LHCN-M2 (cell line): ENCODE measurements around the gene DECR2. TPM values are rescaled to one million over a fixed set of nuclear protein-coding genes. Genes with fewer than 3 reads are reported as not detected.
"Not testable (repeated sequence)": the region's sequence is repeated elsewhere in the genome, so short reads cannot be mapped to it uniquely, and the experiment has no call there.

Experiments used
- DNase-seq: peaks from one replicate; pipeline ENCODE4 v3.0.0-alpha.2; 2012; ENCODE audit warnings: low read depth
- total RNA-seq: library from RNA; depleted of rRNA; stranded (reverse); fragments of >200 nt; gene quantifications from 2 replicates; pipeline ENCODE4 v1.2.3, GENCODE V29; 2014

DECR2 gene
- total RNA-seq, 1 experiment from 2014 or later, result 22.6 TPM

DNA sequence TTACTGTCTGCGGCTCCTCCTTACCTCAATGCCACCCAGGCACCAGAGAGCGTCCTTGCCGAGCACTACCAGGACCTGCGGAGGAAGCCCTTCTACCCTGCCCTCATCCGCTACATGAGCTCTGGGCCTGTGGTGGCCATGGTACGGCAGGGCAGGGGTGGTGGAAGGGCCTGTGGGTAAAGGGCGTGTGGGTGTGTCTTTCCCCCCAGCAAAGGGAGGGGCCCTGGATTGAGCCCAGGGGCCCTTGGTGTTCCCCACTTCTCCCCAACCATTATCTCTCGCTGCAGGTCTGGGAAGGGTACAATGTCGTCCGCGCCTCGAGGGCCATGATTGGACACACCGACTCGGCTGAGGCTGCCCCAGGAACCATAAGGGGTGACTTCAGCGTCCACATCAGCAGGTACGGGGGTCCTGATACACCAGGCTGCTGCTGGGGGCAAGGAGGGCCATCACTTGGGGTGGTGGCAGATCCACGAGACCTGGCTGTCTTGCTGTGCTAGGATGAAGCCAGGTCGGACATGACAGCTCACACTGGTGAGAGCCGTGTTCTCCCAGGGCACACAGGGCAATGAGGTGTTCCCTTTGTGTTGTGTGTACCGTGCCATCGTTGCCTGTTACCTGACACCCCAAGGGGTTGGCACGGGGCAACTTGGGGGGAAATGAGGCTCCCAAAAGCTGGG is 2.2 kb upstream of the DECR2 start:
- no peak for DNase-seq

DNA sequence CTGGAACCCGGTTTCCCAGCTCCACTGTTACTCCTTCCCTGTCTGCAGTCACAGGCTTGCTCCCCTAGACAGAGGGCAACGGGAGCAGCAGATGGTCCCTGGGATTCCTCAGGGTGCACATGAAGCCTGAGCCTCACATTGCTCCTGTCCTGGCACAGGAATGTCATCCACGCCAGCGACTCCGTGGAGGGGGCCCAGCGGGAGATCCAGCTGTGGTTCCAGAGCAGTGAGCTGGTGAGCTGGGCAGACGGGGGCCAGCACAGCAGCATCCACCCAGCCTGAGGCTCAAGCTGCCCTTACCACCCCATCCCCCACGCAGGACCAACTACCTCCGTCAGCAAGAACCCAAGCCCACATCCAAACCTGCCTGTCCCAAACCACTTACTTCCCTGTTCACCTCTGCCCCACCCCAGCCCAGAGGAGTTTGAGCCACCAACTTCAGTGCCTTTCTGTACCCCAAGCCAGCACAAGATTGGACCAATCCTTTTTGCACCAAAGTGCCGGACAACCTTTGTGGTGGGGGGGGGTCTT is 1.6 kb upstream of the DECR2 start:
- no peak for DNase-seq

DNA sequence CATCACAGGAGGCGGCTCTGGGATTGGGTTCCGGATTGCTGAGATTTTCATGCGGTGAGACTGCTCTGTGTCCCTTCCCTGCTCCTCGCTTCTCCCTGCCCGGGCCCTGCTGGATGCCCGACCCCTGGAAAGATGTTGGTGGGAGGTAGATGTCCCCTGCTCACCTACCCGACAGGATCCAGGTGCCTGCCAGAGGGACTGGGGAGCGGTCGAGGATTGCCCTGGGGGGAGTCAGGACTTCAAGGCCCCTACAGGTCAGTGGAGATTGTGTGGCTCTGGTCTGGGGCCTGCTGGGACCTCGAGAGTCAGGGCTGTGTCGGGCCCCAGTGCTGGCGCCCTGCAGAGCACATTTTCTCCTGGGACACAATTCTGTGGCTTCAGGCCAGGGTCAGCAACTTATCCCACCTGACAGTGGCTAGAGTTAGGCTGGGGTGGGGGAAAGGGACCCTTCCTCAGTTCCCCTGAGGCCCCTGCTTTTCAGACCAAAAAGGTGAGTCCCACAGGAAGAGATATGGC is 3.3 kb downstream of the DECR2 start:
- DNase-seq, result no peak

DNA sequence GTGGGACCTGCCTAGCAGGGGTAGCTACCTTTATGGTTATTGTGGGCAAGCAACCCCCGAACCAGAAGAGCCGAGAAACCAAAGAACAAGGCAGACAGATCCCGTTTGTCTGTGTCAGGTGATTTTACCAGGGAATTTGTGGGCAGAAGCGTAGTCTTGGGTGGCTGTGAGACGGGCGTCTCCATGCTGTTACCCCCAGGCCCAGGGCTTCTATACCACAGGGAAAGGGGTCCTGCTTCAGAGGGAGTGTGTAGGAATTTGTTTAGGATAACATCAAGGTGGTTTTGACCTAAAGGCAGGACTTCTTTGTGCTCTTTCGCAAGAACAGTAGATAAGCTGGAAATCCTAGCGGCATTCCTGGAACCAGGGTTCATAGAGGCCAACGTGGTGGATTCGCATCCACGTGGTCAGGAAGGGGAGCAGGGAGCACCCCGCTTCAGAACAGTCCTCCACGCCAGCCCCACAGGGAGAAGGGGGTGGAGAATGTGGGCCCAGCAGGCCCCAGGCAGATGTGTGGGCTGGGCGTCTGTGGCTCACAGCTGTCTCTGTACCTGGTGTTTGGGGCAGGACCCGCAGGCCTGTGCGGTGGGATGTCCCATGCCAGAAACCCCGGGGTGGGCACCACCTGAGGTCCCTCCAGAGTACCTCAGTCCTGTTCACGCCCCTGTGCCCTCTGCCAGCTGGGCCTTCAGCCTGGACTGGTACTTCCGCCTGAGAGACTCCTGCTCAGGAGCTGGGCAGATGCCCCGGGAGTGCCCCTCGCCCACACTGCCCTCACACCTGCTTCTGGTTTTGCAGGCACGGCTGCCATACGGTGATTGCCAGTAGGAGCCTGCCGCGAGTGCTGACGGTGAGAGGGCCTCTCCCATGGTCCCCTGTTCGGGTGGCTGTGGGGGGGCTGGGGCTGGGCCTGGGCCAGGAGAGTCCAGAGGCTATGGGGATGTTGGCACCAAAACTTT is 4.1 kb downstream of the DECR2 start:
- DNase-seq, result no peak

DNA sequence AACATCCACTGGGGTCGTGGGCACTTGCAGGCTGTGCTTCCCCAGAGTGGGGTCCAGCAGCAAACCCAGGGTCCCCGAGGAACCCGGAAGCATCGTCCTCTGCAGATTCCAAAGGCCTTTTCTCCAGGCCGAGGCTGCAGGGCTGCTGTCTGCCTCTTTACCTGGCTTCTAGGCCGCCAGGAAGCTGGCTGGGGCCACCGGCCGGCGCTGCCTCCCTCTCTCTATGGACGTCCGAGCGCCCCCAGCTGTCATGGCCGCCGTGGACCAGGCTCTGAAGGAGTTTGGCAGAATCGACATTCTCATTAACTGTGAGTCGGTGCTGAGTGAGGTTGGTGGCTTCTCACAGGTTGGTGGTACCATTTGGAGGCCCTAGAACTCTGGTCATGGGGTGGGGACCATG is 5.6 kb downstream of the DECR2 start:
- DNase-seq, result no peak

DNA sequence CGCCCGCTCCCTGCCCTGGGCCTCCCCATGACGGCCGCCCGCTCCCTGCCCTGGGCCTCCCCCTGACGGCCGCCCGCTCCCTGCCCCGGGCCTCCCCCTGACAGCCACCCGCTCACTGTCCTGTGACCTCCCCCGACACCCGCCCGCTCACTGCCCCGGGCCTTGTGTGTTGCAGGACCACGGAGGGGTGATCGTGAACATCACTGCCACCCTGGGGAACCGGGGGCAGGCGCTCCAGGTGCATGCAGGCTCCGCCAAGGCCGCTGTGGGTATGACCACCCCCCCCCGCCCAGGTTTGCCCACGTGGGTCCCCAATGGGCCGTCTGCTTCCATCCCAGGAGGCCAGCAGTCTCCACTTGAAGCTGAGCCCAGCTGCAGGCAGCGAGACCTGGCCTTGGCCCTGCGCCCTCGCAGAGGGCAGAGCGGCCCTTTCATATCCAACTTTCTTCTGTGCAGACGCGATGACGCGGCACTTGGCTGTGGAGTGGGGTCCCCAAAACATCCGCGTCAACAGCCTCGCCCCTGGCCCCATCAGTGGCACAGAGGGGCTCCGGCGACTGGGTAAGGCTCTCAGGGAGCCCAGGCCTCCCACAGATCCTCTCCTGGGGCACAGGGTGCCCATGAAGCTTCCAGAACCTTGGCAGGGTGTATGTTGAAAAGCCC is 9.0 kb downstream of the DECR2 start:
- DNase-seq, result no peak

DNA sequence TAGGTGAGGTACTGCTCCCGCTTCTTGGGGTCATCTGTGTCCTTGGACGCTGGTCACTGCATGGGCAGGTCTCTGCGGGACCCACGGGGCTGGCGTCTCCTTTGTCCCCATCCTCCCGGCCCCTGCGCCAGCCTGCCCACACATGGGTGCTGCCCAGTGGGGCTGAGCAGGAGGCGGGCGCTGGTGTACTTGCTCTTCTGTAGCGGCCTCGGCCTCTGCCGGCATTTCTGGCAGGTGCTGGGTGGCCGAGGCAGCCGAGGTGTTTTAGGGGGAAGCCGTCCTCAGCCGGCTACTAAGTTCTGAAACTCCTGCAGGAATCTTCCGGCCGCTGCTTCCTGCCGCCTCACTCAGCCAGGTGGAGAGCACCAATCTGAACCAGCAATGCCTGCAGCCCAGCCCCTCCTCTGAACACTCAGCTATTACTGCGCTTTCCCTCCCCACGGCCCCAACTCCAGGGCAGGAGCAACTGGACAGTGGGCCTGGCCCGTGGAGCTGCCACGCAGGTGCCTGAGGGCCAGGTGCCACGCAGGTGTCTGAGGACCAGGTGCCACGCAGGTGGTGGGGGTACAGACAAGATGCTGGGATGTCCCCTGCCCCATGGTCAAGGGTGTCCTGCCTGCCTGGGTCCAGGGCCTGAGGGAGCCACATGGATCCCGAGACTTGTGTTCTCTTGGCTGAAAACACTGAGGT is 10.0 kb downstream of the DECR2 start:
- DNase-seq, result no peak

DNA sequence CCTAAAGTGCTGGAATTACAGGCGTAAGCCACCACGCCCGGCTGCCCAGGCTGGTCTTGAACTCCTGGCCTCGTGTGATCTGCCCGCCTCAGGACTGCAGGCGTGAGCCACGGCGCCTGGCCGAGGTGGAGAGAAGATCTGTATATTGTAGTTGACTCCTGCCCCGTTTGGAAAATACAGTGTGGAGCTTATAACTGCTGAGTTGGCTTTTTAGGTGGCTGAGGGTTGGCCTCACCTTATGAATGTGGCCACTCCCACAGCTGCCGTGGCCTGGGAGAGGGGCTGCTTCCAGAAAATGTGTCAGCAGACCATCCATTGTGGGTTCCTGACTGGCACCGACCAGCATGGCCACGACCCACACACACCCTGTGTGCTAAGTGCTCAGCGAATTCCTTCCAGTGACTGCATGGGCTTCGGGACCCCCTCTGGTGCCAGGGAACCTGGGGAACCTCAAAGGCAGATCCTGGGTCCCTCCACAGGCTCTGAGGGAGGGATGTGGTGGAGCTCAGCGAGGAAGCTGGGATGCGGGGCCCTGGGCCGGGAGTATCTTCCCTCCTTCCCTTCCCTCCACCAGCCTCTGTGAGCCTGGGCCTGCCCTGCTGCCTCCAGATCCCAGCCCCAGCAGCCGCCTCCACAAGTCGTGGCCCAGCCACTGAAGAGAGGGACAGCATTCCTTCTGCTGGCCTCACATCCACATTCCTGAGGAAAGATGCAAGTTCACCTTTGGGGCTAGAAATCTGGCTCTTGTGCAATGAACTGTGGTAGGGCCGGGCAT is 12.9 kb downstream of the DECR2 start:
- DNase-seq, result no peak

DNA sequence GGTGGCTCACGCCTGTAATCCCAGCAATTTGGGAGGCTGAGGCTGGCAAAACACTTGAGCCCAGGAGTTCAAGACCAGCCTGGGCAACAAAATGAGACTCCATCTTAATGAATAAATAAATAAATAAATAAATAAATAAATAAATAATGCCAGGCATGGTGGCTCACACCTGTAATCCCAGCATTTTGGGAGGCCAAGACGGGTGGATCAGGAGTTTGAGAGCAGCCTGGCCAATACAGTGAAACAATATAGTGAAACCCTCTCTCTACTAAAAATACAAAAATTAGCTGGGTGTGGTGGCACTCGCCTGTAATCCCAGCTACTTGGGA is 13.4 kb downstream of the DECR2 start:
- DNase-seq, result not testable (repeated sequence)

DNA sequence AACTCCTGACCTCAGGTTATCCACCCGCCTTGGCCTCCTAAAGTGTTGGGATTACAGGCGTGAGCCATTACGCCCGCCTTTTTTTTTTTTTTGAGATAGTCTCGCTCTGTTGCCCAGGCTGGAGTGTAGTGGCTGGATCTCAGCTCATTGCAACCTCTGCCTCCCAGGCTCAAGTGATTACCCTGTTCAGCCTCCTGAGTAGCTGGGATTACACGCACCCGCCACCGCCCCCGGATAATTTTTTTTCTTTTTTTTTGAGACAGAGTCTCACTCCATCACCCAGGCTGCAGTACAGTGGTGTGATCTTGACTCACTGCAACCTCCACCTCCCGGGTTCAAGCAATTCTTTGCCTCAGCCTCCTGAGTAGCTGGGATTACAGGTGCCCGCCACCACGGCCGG is 20.5 kb downstream of the DECR2 start:
- DNase-seq, result not testable (repeated sequence)

DNA sequence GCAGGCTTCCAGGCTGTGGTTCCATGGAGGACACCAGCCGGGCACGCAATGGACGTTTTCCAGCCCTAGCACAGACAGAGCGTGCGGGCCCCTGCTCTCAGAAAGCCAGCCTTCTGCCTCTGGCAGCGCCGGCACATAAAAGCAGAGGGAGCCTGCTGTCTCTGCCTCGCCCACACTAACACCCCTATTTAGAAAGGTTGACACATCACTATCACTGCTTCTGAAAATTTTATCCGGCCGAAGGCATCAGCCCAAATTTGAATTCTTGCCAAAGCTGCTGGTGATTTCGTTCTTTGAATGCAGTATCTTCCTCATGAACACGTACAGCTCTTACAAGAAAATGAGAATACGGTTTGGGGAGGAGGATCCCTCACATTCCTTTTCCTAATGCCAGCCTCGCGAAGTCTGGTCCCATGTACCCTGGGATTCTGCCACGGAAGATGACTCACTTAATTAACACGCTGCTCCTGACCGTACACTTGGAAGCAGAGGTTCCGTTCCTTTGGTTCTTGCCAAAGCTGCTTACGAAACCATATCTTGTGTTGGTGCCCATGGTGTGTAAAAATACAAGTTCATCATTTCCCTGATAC is 22.4 kb downstream of the DECR2 start:
- peak; percentile 98 for DNase-seq

DNA sequence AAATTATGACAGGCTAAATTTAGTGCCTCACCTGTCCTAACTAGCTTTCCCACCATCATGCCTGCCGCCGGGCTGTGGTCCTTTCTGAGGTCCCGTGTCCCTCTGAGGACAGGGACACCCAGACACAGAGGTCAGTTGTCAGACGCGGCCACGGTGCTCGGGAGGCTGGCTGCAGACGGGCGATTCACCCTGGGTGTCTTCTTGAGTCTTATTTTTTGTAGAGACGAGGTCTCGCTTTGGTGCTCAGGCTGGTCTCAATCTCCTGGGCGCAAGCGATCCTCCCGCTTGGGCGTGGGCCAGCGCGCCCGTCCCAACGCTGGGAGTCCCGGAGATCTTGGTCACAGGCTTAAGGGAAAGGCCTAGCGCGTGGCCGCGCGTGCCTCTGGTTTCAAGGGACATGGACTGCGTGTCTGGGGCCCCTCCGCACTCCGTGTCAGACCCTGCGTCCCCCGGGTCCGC is 23.0 kb downstream of the DECR2 start:
- DNase-seq, result no peak

DNA sequence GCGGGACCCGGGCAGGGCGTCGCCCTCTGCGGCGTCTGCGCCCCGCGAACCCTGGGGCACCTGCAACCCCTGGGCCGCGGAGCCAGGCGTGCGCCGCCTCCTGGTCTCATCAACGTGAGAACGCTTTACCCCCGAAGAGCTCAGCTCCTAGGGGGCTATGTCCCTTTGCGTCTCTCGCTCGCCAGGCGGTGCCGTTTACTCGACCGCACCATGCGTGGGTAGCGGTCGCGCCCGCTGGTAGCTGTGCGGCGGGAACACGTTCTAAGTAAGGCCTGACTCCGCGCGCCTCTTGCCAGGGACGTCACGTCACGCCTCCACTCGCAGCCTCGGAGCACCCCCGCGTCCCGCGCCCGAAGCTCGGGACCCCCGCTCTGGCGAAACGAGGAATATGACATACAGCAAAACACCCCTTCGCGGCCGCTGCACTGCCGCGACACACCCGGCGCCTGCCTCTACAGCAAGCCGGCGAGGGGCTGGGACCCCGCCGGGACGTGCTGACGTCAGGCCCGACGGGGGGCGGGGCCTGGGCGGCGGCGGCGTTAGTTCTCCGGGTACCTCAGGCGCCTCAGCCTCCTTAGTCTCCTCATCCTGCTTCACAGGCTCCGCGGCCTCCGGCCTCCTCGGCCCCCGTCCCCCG is 23.5 kb downstream of the DECR2 start, which contains the start of gene RAB11FIP3:
TSS of gene RAB11FIP3 (plus strand) at position 568 of the 637 bp plus-strand sequence. CDS start 358 bp downstream, outside the sequence.
- peak; percentile 79 for DNase-seq

DNA sequence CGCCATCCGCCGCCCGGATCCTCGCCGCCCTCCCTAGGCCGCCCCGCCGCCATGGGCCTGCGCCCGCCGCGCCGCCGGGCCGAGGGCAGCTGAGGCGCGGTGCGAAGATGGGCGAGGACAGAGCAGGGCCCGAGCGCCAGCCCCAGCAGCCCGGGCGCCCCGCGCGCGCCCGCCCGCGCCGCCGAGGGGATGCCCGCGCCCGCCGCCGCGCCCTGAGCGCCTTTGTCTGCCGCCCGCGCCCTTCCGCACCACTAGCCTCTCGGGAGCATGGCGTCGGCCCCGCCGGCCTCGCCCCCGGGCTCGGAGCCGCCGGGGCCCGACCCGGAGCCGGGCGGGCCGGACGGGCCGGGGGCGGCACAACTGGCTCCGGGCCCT is 24.0 kb downstream of the DECR2 start:
- no peak for DNase-seq

DNA sequence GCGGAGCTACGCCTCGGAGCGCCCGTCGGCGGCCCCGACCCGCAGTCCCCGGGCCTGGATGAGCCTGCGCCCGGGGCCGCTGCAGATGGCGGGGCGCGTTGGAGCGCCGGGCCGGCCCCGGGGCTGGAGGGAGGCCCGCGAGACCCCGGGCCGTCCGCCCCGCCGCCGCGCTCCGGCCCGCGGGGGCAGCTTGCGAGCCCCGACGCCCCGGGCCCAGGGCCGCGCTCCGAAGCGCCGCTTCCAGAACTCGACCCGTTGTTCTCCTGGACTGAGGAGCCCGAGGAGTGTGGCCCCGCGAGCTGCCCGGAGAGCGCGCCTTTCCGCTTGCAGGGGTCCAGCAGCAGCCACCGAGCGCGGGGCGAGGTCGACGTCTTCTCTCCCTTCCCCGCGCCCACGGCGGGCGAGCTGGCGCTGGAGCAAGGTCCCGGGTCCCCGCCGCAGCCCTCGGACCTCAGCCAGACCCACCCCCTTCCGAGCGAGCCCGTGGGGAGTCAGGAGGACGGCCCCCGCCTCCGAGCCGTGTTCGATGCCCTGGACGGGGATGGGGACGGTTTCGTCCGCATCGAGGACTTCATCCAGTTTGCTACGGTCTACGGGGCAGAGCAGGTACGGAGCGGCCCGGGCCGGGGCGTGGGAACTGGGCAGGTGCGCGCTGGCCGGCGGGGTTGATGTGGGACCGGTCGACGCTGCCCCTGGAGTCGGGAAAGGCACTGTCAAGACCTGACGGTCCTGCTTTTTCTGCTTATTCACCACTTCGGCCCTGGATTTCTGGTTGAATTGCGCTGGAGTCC is 24.6 kb downstream of the DECR2 start:
- DNase-seq, result no peak

DNA sequence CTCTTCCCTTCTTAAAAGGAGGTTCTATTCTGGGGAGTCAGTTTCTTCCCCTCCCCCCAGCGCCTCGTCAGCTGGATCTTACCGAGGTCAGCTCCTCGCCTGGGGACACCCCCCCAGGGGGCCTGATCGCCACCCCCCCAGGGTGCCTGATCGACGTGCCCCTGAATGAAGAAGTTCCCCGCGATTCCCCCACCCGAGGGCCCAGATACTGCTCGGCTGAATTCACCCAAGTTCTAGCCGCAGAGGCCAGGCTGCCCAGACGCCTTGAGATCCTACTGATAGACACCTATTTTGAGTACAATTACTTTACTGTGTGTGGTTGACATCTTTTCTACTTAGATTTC is 25.2 kb downstream of the DECR2 start:
- DNase-seq, result no peak

DNA sequence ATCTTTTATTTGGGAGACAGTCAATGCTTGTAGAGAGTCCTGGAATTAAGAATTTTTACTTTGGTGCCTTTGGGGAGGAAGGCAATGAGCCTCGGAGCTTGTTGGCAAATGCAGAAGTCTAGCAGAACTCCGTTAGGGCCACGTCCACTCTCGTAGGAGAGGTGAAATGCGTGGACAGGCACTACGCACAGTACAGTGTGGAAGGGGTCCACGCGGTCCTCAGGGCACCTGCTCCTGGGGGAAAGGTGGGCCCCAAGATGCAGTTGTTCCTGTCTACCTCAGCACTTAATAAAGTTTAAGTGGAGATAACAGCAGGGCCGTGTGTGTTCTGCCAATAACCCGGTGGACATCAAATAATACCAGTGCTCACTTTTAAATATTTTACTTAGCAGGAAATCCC is 25.6 kb downstream of the DECR2 start:
- DNase-seq, result no peak

DNA sequence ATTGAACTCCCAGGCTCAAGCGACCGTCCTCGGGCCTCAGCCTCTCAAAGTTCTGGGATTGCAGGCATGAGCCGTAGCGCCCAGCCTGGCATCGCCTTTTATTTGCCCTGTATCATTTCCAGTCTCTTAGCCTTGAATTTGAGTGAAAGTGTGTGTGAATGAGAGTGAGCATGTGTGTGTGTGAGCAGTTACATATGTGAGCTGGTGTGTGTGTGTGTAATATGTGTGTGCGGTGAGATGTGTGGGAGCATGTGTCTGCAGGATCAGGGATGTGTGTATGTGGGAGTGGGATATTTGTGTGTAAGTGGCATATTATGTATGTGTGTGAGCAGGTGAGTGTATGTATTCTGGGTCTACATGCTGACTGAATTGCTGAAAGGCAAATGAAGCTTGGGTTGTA is 29.2 kb downstream of the DECR2 start:
- no peak for DNase-seq

DNA sequence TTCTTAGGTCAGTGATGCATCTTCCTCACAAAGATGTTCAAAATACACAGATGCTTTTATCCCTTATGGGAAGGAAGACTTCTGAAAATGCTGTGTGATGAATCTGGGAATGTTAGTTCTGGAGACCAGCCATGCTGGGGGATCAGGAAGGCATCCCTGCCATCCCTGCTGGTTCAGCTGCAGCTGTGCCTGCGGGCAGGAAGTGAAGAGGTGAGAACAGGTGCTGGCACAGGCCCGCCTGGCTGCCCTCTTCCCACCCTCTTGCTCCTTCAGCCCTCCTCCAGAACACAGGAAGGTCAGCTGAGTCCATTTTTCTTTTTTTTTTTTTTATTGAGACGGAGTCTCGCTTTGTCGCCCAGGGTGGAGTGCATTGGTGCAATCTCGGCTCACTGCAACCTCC is 38.9 kb downstream of the DECR2 start:
- DNase-seq, result peak; percentile 98
